GM18502 (cell line): ENCODE measurements around the gene HIRIP3.
"Not testable (repeated sequence)": the region's sequence is repeated elsewhere in the genome, so short reads cannot be mapped to it uniquely, and the experiment has no call there.

ENCODE experiments used
- ATAC-seq: cut with Tn5 transposase; IDR thresholded peaks from one replicate; pipeline ENCODE4 v1.9.1; 2021; ENCODE audit warnings: mild to moderate bottlenecking; ENCODE audit not compliant: unreplicated experiment, poor library complexity

HIRIP3 gene, protein sequence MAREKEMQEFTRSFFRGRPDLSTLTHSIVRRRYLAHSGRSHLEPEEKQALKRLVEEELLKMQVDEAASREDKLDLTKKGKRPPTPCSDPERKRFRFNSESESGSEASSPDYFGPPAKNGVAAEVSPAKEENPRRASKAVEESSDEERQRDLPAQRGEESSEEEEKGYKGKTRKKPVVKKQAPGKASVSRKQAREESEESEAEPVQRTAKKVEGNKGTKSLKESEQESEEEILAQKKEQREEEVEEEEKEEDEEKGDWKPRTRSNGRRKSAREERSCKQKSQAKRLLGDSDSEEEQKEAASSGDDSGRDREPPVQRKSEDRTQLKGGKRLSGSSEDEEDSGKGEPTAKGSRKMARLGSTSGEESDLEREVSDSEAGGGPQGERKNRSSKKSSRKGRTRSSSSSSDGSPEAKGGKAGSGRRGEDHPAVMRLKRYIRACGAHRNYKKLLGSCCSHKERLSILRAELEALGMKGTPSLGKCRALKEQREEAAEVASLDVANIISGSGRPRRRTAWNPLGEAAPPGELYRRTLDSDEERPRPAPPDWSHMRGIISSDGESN

DNA sequence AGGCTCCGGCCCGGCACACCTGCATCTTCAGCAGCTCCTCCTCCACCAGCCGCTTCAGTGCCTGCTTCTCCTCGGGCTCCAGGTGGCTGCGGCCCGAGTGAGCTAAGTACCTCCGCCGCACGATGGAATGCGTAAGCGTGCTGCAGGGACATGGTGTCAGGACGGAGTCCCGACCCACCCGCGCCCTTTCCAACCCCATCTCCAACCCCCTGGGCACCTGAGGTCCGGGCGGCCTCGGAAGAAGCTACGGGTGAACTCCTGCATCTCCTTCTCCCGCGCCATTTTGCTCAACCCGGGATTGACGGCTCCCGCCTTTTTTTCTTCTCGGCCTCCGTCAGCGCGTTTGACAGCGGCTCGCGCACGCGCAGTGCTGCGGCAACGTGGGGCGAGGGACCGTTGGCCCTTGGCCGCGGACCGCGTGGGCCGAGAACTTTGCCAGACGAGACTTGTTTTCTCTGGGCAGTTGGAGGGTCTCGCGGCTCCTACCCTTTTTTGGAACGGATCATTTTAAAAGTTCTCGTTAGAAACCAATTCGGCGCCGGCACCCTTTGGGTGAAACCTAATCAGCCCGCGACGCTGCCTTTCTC is at the start of gene HIRIP3:
HIRIP3 (minus strand) TSS at position 294 of the 587 bp plus-strand sequence; CDS start at position 282, 12 bp downstream.
- ATAC-seq: peak; percentile 54

GRCh38 chr16:30041841-30042240 is 46.4 kb upstream of the HIRIP3 start:
- no peak for ATAC-seq

GRCh38 chr16:30040690-30041089 is 45.3 kb upstream of the HIRIP3 start:
- ATAC-seq: not testable (repeated sequence)

DNA sequence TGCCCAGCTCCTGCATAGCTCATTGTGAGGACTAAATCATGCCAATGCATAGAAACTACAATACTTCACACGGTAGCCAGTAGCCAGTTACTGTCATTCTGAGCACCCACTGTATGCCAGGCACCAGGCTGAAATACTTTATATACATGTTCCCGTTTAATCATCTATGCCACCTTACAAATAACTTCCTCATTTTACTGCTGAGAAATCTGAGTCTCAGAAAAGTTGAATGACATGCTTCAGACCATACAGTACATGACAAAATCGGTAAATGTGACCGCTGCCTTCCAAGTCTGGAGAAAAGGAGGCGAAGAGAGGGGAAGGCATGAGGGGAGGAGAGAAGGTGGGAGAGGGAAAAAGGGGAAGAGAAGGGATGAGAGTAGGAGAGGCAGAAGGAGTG is 44.8 kb upstream of the HIRIP3 start:
- no peak for ATAC-seq

- no peak for ATAC-seq
Observed at GRCh38 chr16:30033270-30033669, 37.9 kb upstream of the HIRIP3 start.

- no peak for ATAC-seq
Observed at GRCh38 chr16:30032083-30032819, 36.8 kb upstream of the HIRIP3 start.

DNA sequence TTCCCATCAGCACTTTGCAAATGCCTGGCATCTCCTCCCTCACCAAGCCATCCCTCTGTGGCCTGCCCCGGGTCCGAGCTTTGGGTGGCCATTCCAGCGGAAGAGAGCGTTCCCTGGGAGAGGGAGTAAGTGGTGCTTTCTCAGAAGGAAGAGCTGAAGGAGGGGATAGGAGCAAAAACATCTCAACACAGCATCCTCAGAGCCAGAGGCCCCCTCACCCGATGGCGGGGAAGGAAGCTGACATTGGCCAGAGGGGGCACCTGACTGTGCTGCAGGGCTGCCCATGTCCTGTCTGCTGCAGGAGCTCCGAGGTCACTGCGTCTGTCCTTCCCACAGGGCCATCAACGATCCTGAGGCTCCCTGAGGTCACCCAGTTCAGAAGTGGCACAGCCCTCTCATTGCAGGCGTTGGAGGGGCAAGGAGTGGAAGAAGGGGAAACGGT is 36.1 kb upstream of the HIRIP3 start:
- ATAC-seq: no peak

- no peak for ATAC-seq
Observed at GRCh38 chr16:30030841-30031413, 35.5 kb upstream of the HIRIP3 start, which contains the start of gene TLCD3B. TLCD3B (minus strand) TSS chr16:30031271; CDS start chr16:30030527, 744 bp downstream.

- no peak for ATAC-seq
Observed at GRCh38 chr16:30030011-30030685, 34.7 kb upstream of the HIRIP3 start.

DNA sequence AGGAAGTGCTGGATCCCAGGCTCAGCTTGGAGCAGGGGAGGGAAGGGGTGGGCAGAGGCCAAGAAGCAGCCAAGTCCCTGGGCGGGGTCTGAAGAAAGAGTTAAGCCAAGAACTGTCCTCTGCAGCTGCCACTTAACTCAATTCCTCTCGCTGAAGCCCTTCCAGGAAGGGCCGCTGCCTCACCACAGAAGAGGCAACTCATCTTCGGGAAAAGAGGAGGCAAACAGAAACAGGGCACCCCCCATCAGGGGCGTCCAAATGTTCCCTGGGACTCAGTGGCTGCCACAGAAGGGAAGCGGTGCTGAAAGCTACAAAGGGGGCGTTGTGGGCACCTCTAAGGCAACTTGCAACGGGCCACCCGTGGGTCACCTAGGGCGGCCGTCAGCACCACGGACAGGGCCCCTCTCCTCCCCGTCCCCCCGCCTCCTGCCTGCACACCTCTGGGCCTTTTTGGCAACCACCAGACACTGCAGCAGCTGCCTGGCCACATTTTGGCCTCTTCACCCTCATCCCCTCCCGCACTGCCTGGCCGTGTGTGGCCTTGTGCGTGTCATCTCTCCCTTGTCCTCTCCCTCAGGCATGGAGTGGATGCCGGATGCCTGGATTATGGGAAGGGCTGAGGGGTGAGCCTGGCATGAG is 33.1 kb upstream of the HIRIP3 start:
- no peak for ATAC-seq

DNA sequence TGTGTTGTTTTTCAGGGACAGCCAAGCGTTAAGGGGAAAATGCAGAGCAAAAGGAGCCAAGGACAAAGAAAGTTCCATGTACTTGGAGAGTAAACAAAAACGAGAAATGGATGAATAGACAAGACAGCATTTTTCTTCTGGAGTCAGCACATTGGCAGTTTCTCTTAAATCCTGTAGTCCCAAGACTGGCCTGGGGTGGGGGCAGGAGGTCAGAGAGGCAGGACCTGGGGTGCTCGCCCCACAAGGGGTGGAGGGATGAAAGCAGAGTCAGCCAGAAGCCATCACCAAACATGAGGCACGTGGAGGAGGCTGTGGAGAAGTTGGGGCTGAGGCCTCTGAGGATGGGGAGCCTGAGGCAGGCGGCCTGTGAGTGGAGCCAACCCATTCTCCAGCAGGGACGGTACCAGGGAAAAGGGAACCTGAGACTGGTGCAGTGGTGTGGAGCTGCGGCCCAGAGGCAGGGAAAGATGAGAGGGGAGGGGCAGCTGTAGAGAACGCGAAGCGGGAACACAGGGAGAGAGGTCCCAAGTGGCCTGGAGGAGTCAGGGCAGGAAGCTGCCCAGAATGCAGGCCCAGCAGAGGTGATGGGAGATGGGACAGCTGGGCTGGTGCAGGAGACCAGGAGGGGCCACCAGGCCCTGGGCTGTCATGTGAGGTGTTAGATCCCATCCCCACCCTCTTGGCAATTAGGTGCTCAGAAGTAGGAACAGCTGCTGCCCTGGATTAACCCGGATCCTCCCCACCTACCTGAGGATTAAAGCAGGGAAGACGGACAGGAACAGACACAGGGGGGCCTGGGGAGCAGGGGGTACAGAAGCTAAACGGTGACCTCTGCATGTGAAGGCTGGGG is 32.4 kb upstream of the HIRIP3 start:
- no peak for ATAC-seq

DNA sequence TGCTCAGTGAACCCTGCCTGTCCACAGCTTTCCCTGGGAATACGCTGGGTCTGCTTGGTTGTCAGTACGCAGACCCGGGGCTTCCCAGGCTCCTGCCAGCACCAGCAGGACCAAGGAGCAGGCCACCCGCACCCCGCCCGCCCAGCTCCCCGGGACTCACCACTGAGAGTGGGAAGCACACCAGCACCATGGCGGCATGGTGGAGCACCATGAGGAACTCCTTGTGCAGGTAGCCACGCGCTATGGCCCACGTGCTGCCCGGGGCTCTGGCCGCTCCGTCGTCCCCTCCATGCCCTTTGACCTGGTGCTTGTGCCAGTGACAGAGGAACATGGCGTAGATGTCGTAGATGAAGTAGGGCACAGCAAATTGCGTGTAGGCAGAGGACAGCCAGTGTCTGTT is 31.0 kb upstream of the HIRIP3 start:
- no peak for ATAC-seq

DNA sequence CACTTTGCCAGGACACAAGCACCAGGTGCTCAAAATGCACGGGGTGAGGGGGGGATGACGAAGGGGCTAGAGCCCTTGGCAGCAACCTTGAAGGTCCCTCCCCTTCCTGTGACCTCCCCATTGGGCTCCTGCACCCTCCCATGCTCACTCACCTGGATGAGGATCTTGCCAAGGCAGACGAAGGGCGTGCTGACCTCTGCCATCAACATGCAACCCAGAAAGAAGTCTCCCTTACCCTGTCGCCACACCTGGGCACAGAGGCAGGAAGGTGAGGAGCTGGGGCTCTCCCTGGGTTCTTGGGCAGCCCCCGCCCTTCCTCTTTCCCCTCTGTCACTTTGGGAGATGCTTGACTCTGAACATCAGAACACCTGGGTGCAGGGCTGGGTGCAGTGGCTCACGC is 30.2 kb upstream of the HIRIP3 start:
- ATAC-seq: no peak

GRCh38 chr16:30025156-30025555 is 29.7 kb upstream of the HIRIP3 start:
- no peak for ATAC-seq

- ATAC-seq: no peak
Observed at GRCh38 chr16:30024451-30024850, 29.0 kb upstream of the HIRIP3 start.

DNA sequence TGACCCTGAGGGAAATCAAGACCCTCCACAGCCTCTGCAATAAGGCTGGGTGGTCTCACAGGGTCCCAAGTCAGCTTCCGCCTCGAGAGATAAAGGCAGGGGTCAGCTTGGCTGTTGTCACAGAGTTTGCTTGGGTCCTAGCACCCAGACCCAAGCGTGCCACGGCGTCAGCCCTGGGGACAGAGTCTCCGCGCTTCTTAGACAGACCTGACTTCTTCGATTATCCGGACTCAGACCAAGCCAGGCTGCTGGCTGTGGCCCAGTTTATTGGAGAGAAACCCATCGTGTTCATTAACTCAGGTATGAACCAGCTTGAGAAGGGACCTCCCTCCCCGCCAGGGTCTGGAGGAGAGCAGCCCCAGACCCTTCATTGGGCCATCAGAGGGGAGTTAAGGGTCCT is 28.2 kb upstream of the HIRIP3 start:
- ATAC-seq: no peak

DNA sequence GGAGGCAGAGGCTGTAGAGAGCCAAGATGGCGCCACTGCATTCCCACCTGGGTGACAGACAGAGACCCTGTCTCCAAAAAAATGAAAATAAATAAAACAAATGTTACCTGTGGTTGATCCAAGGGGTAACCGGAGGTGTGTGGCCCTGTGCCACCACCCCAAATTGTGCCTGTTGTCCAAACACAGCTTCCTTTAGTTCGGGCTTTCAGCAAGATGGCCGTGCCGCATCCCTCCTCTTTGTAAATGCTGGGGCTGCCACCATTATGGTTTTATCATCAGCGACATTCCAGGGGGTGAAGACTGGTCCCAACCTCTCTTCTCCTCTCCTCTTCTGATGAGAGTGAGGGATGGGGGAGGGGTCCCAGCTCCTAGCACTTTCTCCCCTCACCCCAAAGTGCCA is 27.5 kb upstream of the HIRIP3 start, which contains the start of gene C16orf92:
C16orf92 (plus strand) TSS at position 312 of the 400 bp plus-strand sequence. CDS start 143 bp downstream, outside the sequence.
- no peak for ATAC-seq

- ATAC-seq: no peak
Observed at GRCh38 chr16:30018731-30019158, 23.3 kb upstream of the HIRIP3 start.
